Liver (tissue), 9 donors: ENCODE results near the gene HTD2. TPM values are rescaled to one million over a fixed set of nuclear protein-coding genes. Genes with fewer than 3 reads are reported as not detected.

ENCODE experiments used
- DNase-seq: peaks from one replicate; pipeline ENCODE4 v3.0.0-alpha.2; 2017; ENCODE audit warnings: low spot score
- H3K27ac ChIP-seq, 2 donors: one replicate each; pipeline ENCODE4 v1.7.0; 2013; ENCODE audit warnings: inconsistent platforms in 2 of 2, low read length in 2 of 2, control low read depth in 1 of 2, low read depth in 1 of 2, mild to moderate bottlenecking in 1 of 2
- H3K27me3 ChIP-seq, 4 donors: one replicate each; pipeline versions ENCODE4 v1.6.1 to v1.7.0; 2013; ENCODE audit warnings: low read length in 3 of 4, inconsistent platforms in 1 of 4, mild to moderate bottlenecking in 1 of 4, moderate library complexity in 1 of 4; ENCODE audit not compliant: control insufficient read depth in 4 of 4, insufficient read depth in 4 of 4
- H3K36me3 ChIP-seq, 4 donors: one replicate each; pipeline versions ENCODE4 v1.6.1 to v1.7.0; 2013; ENCODE audit warnings: low read length in 3 of 4, mild to moderate bottlenecking in 3 of 4, low read depth in 1 of 4, moderate library complexity in 1 of 4; ENCODE audit not compliant: control insufficient read depth in 4 of 4, insufficient read depth in 3 of 4
- H3K4me1 ChIP-seq, 4 donors: one replicate each; pipeline versions ENCODE4 v1.6.1 to v1.7.0; 2013; ENCODE audit warnings: low read length in 3 of 4, mild to moderate bottlenecking in 3 of 4, moderate library complexity in 1 of 4; ENCODE audit not compliant: control insufficient read depth in 4 of 4, insufficient read depth in 4 of 4
- H3K4me3 ChIP-seq, 3 donors: one replicate each; pipeline versions ENCODE4 v1.6.1 to v1.7.0; 2013; ENCODE audit warnings: low read length in 3 of 3, control low read depth in 1 of 3, low read depth in 1 of 3, mild to moderate bottlenecking in 1 of 3
- H3K9ac ChIP-seq, 2 donors: one replicate each; pipeline ENCODE4 v1.7.0; 2013; ENCODE audit warnings: low read length in 2 of 2, mild to moderate bottlenecking in 2 of 2, moderate library complexity in 2 of 2, control low read depth in 1 of 2, low read depth in 1 of 2
- H3K9me3 ChIP-seq, 4 donors: one replicate each; pipeline versions ENCODE4 v1.6.1 to v1.7.0; 2013; ENCODE audit warnings: low read length in 3 of 4; ENCODE audit not compliant: control insufficient read depth in 4 of 4
- ATF3 ChIP-seq: IDR thresholded peaks from 2 replicates; pipeline ENCODE4 v1.6.1; 2016; ENCODE audit warnings: antibody characterized with exemption
- CTCF ChIP-seq: fragments of 150-350 bp; IDR thresholded peaks from 2 replicates; pipeline ENCODE4 v1.5.1; 2017; ENCODE audit warnings: improper control_type of control experiment, low read depth, low read length; ENCODE audit not compliant: missing input control
- EGR1 ChIP-seq, 2 donors: IDR thresholded peaks; 2 replicates each; pipeline ENCODE4 v1.6.1; 2016 to 2018; ENCODE audit warnings: antibody characterized with exemption in 2 of 2, low read depth in 2 of 2
- FOXA1 ChIP-seq: IDR thresholded peaks from 2 replicates; pipeline ENCODE4 v1.6.1; 2016; ENCODE audit warnings: antibody characterized with exemption
- GABPA ChIP-seq, 2 donors: IDR thresholded peaks in 1 of 2; conservative IDR thresholded peaks in 1 of 2; 2 replicates each; pipeline ENCODE4 v1.6.1; 2016; ENCODE audit warnings: antibody characterized with exemption in 2 of 2, mild to moderate bottlenecking in 1 of 2, moderate library complexity in 1 of 2
- HNF4A ChIP-seq, 2 donors: conservative IDR thresholded peaks; 2 replicates each; pipeline ENCODE4 v1.6.1; 2016; ENCODE audit warnings: antibody characterized with exemption in 2 of 2, mild to moderate bottlenecking in 2 of 2
- HNF4G ChIP-seq: IDR thresholded peaks from 2 replicates; pipeline ENCODE4 v1.6.1; 2016; ENCODE audit warnings: antibody characterized with exemption
- JUND ChIP-seq, 2 donors: IDR thresholded peaks; 2 replicates each; pipeline ENCODE4 v1.6.1; 2016; ENCODE audit warnings: antibody characterized with exemption in 2 of 2
- MAX ChIP-seq: IDR thresholded peaks from 2 replicates; pipeline ENCODE4 v1.6.1; 2016; ENCODE audit warnings: antibody characterized with exemption
- NR2F2 ChIP-seq: IDR thresholded peaks from 2 replicates; pipeline ENCODE4 v1.6.1; 2016; ENCODE audit warnings: antibody characterized with exemption
- RAD21 ChIP-seq, 2 donors: IDR thresholded peaks; 2 replicates each; pipeline ENCODE4 v1.6.1; 2016; ENCODE audit warnings: antibody characterized with exemption in 2 of 2, mild to moderate bottlenecking in 2 of 2
- REST ChIP-seq: IDR thresholded peaks from 2 replicates; pipeline ENCODE4 v1.6.1; 2016; ENCODE audit warnings: antibody characterized with exemption, mild to moderate bottlenecking
- RXRA ChIP-seq, 2 donors: IDR thresholded peaks; 2 replicates each; pipeline ENCODE4 v1.6.1; 2017 to 2018; ENCODE audit warnings: antibody characterized with exemption in 2 of 2, mild to moderate bottlenecking in 1 of 2
- SP1 ChIP-seq: IDR thresholded peaks from 2 replicates; pipeline ENCODE4 v1.6.1; 2018; ENCODE audit warnings: antibody characterized with exemption, mild to moderate bottlenecking
- TAF1 ChIP-seq: conservative IDR thresholded peaks from 2 replicates; pipeline ENCODE4 v1.6.1; 2016; ENCODE audit warnings: antibody characterized with exemption, mild to moderate bottlenecking
- ZBTB33 ChIP-seq: IDR thresholded peaks from 2 replicates; pipeline ENCODE4 v1.6.1; 2016; ENCODE audit warnings: antibody characterized with exemption
- WGBS: extraction: QIAGEN DNeasy Blood & Tissue Kit; methylation state at CpG from one replicate; pipeline ENCODE4 v1.1.7; 2013; 5-methylcytosine and 5-hydroxymethylcytosine counted together
- polyA plus RNA-seq, 2 donors: library from polyadenylated mRNA; stranded (reverse) in 1 of 2; unstranded in 1 of 2; fragments of 200-250 nt in 1 of 2; fragments of >200 nt in 1 of 2; fragmentation: Nextera tagmentation in 1 of 2; extraction: Ambion mirVana in 1 of 2; gene quantifications; one replicate each; pipeline versions ENCODE4 v1.2.1 to v1.2.3, GENCODE V29; 2013 to 2015
- total RNA-seq, 2 donors: library from RNA; depleted of rRNA; stranded (reverse); fragments of >200 nt; gene quantifications; one replicate each; pipeline ENCODE4 v1.2.3, GENCODE V29; 2014
- donor health status: healthy.
- donor health status: healthy.
- donor health status: healthy.
- donor health status: healthy.
- donor health status: healthy.

Gene HTD2
- total and polyA plus RNA-seq, 4 donors, result 6.6 to 14.8 (median 11.0) TPM

- no peak for TF ChIP-seq CTCF
- no peak for TF ChIP-seq NR2F2
Measured at GRCh38 chr3:58361866-58362265, 55.5 kb downstream of the HTD2 start (continued).

- peaks cover 0 to 3% (median 0%) of the 10 kb centered on the region in 4 donors for H3K4me1 ChIP-seq
- no peaks in the 10 kb centered on the region for H3K9me3 ChIP-seq
- no peak overlapping the region for H3K27ac ChIP-seq
- no peak overlapping the region for H3K4me3 ChIP-seq
- no peaks in the 10 kb centered on the region for H3K27me3 ChIP-seq
- 53% methylated on average over 1 of the region's 1 CpG for WGBS
- no peaks in the 10 kb centered on the region for H3K36me3 ChIP-seq
- no peak for DNase-seq
- TF ChIP-seq FOXA1 (no peak), TAF1 (no peak), RXRA (IDR thresholded peaks at IDR 0.05) (no peak), ZBTB33 (no peak), EGR1 (IDR thresholded peaks at IDR 0.05; ENCODE audit: low read depth in 2 of 2) (no peak), HNF4G (no peak), ATF3 (no peak), MAX (no peak), GABPA (IDR thresholded peaks at IDR 0.05 in 1 of 2, conservative IDR thresholded peaks at IDR 0.05 in 1 of 2) (no peak), REST (no peak), RAD21 (IDR thresholded peaks at IDR 0.05) (no peak)
- no peak overlapping the region for H3K9ac ChIP-seq
Measured at GRCh38 chr3:58366699-58367098, 60.4 kb downstream of the HTD2 start.

GRCh38 chr3:58369038-58369437 is 62.7 kb downstream of the HTD2 start:
- H3K9me3 ChIP-seq, result no peaks in the 10 kb centered on the region
- WGBS, result 60% methylated on average over 1 of the region's 1 CpG
- DNase-seq, result no peak
- no peaks in the 10 kb centered on the region for H3K36me3 ChIP-seq
- no peak overlapping the region for H3K9ac ChIP-seq
- H3K4me1 ChIP-seq, result peaks cover 0 to 3% (median 0%) of the 10 kb centered on the region in 4 donors
- H3K4me3 ChIP-seq, result no peak overlapping the region
- TF ChIP-seq RXRA (IDR thresholded peaks at IDR 0.05) (no peak), MAX (no peak), HNF4A (conservative IDR thresholded peaks at IDR 0.05) (no peak), JUND (IDR thresholded peaks at IDR 0.05) (no peak), SP1 (no peak), NR2F2 (no peak), GABPA (IDR thresholded peaks at IDR 0.05 in 1 of 2, conservative IDR thresholded peaks at IDR 0.05 in 1 of 2) (no peak)
- no peak overlapping the region for H3K27ac ChIP-seq
- no peaks in the 10 kb centered on the region for H3K27me3 ChIP-seq
